Stomach smooth muscle (tissue), 2 donors: ENCODE results near the gene NPNT.
"Not testable (repeated sequence)": the region's sequence is repeated elsewhere in the genome, so short reads cannot be mapped to it uniquely, and the experiment has no call there.

Experiments
- H3K27ac ChIP-seq: one replicate; pipeline ENCODE4 v1.7.0; 2013; ENCODE audit warnings: mild to moderate bottlenecking, low read length, inconsistent platforms
- H3K27me3 ChIP-seq, 2 donors: one replicate each; pipeline ENCODE4 v1.7.0; 2013; ENCODE audit warnings: low read length in 2 of 2; ENCODE audit not compliant: insufficient read depth in 2 of 2, control insufficient read depth in 1 of 2
- H3K36me3 ChIP-seq, 2 donors: one replicate each; pipeline ENCODE4 v1.7.0; 2013; ENCODE audit warnings: low read length in 2 of 2; ENCODE audit not compliant: control insufficient read depth in 2 of 2, insufficient read depth in 2 of 2
- H3K4me1 ChIP-seq: one replicate; pipeline ENCODE4 v1.7.0; 2013; ENCODE audit warnings: low read length; ENCODE audit not compliant: control insufficient read depth, insufficient read depth
- H3K4me3 ChIP-seq, 2 donors: one replicate each; pipeline ENCODE4 v1.7.0; 2013; ENCODE audit warnings: low read length in 2 of 2
- H3K9ac ChIP-seq, 2 donors: one replicate each; pipeline ENCODE4 v1.7.0; 2013; ENCODE audit warnings: low read length in 2 of 2, mild to moderate bottlenecking in 1 of 2
- H3K9me3 ChIP-seq, 2 donors: one replicate each; pipeline ENCODE4 v1.7.0; 2013; ENCODE audit warnings: low read length in 2 of 2; ENCODE audit not compliant: control insufficient read depth in 2 of 2
- donor health status: healthy.
- donor health status: Pancreatic carcinoma.

NPNT gene

GRCh38 chr4:105894660-105895582, at the start of gene NPNT:
NPNT (plus strand) TSS chr4:105895471; CDS start chr4:105895653, 182 bp downstream.
- H3K9me3 ChIP-seq: no peaks in the 10 kb centered on the region
- no peaks in the 10 kb centered on the region for H3K36me3 ChIP-seq
- H3K4me3 ChIP-seq: peak within 1 kb of the TSS; percentile 54 to 75
- peaks cover 10 to 18% of the 10 kb centered on the region in 2 donors for H3K27me3 ChIP-seq
- no peak within 1 kb of the TSS for H3K27ac ChIP-seq
- no peak within 1 kb of the TSS for H3K9ac ChIP-seq
- H3K4me1 ChIP-seq: peaks cover 10% of the 10 kb centered on the region

- Histone ChIP-seq H3K36me3 (no peaks in the 10 kb centered on the region), H3K4me1 (no peaks in the 10 kb centered on the region), H3K27ac (no peak overlapping the region), H3K27me3 (no peaks in the 10 kb centered on the region), H3K9ac (no peak overlapping the region), H3K9me3 (no peaks in the 10 kb centered on the region), H3K4me3 (no peak overlapping the region)
Measured at GRCh38 chr4:105845559-105845958, 49.7 kb upstream of the NPNT start.

- H3K27me3 ChIP-seq, H3K36me3 ChIP-seq, H3K9ac ChIP-seq, H3K9me3 ChIP-seq, H3K27ac ChIP-seq, H3K4me3 ChIP-seq, H3K4me1 ChIP-seq: not testable (repeated sequence)
Measured at GRCh38 chr4:105848359-105848758, 46.9 kb upstream of the NPNT start.

GRCh38 chr4:105851196-105851595, 44.1 kb upstream of the NPNT start:
- no peak overlapping the region for H3K27ac ChIP-seq

GRCh38 chr4:105852230-105852629, 43.0 kb upstream of the NPNT start:
- not testable (repeated sequence) for H3K27ac ChIP-seq, H3K4me1 ChIP-seq, H3K4me3 ChIP-seq, H3K9ac ChIP-seq, H3K9me3 ChIP-seq, H3K27me3 ChIP-seq, H3K36me3 ChIP-seq

More at GRCh38 chr4:105851196-105851595, 44.1 kb upstream of the NPNT start:
- H3K9ac ChIP-seq: no peak overlapping the region
- H3K9me3 ChIP-seq: no peaks in the 10 kb centered on the region
- H3K4me1 ChIP-seq: no peaks in the 10 kb centered on the region
- no peak overlapping the region for H3K4me3 ChIP-seq
- no peaks in the 10 kb centered on the region for H3K27me3 ChIP-seq
- no peaks in the 10 kb centered on the region for H3K36me3 ChIP-seq

- Histone ChIP-seq H3K4me1 (no peaks in the 10 kb centered on the region), H3K4me3 (no peak overlapping the region), H3K27me3 (no peaks in the 10 kb centered on the region), H3K27ac (no peak overlapping the region), H3K9ac (no peak overlapping the region), H3K36me3 (no peaks in the 10 kb centered on the region), H3K9me3 (peaks cover 0 to 6% of the 10 kb centered on the region in 2 donors)
Measured at GRCh38 chr4:105858466-105859040, 36.7 kb upstream of the NPNT start.

- no peak overlapping the region for H3K4me3 ChIP-seq
- H3K4me1 ChIP-seq: no peaks in the 10 kb centered on the region
- H3K9ac ChIP-seq: no peak overlapping the region
- H3K9me3 ChIP-seq: peaks cover 0 to 6% of the 10 kb centered on the region in 2 donors
- no peaks in the 10 kb centered on the region for H3K27me3 ChIP-seq
- no peaks in the 10 kb centered on the region for H3K36me3 ChIP-seq
- no peak overlapping the region for H3K27ac ChIP-seq
Measured at GRCh38 chr4:105859233-105859632, 36.0 kb upstream of the NPNT start.

GRCh38 chr4:105870963-105871362, 24.3 kb upstream of the NPNT start:
- H3K9ac ChIP-seq: no peak overlapping the region
- H3K4me3 ChIP-seq: no peak overlapping the region
- H3K27me3 ChIP-seq: no peaks in the 10 kb centered on the region
- H3K9me3 ChIP-seq: no peaks in the 10 kb centered on the region
- no peak overlapping the region for H3K27ac ChIP-seq
- no peaks in the 10 kb centered on the region for H3K4me1 ChIP-seq
- no peaks in the 10 kb centered on the region for H3K36me3 ChIP-seq

- Histone ChIP-seq H3K27me3 (no peaks in the 10 kb centered on the region), H3K4me3 (no peak overlapping the region), H3K9me3 (no peaks in the 10 kb centered on the region), H3K36me3 (no peaks in the 10 kb centered on the region), H3K27ac (no peak overlapping the region), H3K4me1 (no peaks in the 10 kb centered on the region), H3K9ac (no peak overlapping the region)
Measured at GRCh38 chr4:105871997-105872396, 23.3 kb upstream of the NPNT start.

- H3K4me1 ChIP-seq: no peaks in the 10 kb centered on the region
- no peaks in the 10 kb centered on the region for H3K9me3 ChIP-seq
- no peak overlapping the region for H3K27ac ChIP-seq
Measured at GRCh38 chr4:105875233-105875632, 20.0 kb upstream of the NPNT start.

GRCh38 chr4:105878668-105879067, 16.6 kb upstream of the NPNT start:
- H3K27me3 ChIP-seq: no peaks in the 10 kb centered on the region
- no peaks in the 10 kb centered on the region for H3K9me3 ChIP-seq
- no peak overlapping the region for H3K9ac ChIP-seq
- no peak overlapping the region for H3K4me3 ChIP-seq
- H3K36me3 ChIP-seq: no peaks in the 10 kb centered on the region
- H3K4me1 ChIP-seq: no peaks in the 10 kb centered on the region
- H3K27ac ChIP-seq: no peak overlapping the region

More at GRCh38 chr4:105875233-105875632, 20.0 kb upstream of the NPNT start:
- H3K4me3 ChIP-seq: no peak overlapping the region
- no peaks in the 10 kb centered on the region for H3K27me3 ChIP-seq
- H3K9ac ChIP-seq: no peak overlapping the region
- H3K36me3 ChIP-seq: no peaks in the 10 kb centered on the region
